ENCODE data around the gene NR3C2. TPM values are rescaled to one million over a fixed set of nuclear protein-coding genes. Genes with fewer than 3 reads are reported as not detected.

Gene NR3C2
- total RNA-seq, 1 donor from 2014 or later, result 31.4 TPM

DNA sequence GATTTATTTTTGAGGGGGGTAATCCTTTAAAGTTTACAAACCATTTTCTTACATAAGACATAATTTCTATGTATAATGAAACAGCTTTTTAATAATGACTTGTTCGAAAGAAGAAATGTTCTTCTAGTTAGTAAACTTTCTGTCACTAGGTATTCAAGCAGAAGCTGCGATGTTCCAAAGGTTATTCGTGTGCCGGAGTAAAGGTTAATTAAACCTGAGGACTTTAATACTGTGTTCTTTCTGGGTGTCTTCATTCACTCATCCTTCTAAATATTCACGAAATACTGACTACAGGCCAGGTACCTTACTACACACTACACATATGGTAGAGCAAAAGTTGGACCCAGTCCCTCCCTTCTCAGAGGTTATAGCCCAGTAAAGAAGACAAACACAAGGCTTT, 96.7 kb downstream of the NR3C2 start:
- intact Hi-C loops (cut with DNase I), result no loop called here
- H3K9me3 ChIP-seq, result no peaks in the 10 kb centered on the region
- DNase-seq (no peak), ATAC-seq (no peak)
- peaks cover 8% of the 10 kb centered on the region for H3K4me1 ChIP-seq
- no peak overlapping the region for H3K27ac ChIP-seq
- no peaks in the 10 kb centered on the region for H3K27me3 ChIP-seq (ENCODE audit: low read depth)
- no peak for TF ChIP-seq CTCF (IDR thresholded peaks at IDR 0.05)
- H3K36me3 ChIP-seq, result no peaks in the 10 kb centered on the region
- H3K4me3 ChIP-seq, result no peak overlapping the region

GRCh38 chr4:148344941-148345340, 97.3 kb downstream of the NR3C2 start:
- TF ChIP-seq CTCF (IDR thresholded peaks at IDR 0.05), result no peak
- no peaks in the 10 kb centered on the region for H3K36me3 ChIP-seq

DNA sequence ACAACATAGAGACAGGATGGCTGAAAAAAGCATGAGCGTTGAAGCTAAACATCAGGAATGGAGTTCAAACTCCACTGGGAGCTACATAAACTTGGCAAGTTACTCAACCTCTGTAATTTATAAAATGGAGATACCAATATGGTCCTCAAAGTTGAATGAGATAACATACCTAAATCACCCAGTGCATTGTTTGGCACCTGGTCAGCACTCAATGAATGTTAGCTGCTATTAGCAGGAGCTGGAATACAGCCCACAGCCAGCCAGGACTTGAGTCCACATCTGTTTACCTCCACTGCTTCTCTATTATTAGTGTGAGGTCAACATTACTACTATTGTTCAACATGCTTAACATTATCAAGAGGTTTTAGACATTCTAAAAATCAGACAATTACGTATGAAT, 97.9 kb downstream of the NR3C2 start:
- DNase-seq (no peak), ATAC-seq (no peak)
- H3K4me3 ChIP-seq, result no peak overlapping the region
- no peak overlapping the region for H3K27ac ChIP-seq
- H3K9me3 ChIP-seq, result peaks cover 3% of the 10 kb centered on the region
- no peak for TF ChIP-seq CTCF (IDR thresholded peaks at IDR 0.05)
- H3K36me3 ChIP-seq, result no peaks in the 10 kb centered on the region
- H3K27me3 ChIP-seq (ENCODE audit: low read depth), result no peaks in the 10 kb centered on the region
- peaks cover 8% of the 10 kb centered on the region for H3K4me1 ChIP-seq
- intact Hi-C loops (cut with DNase I), result no loop called here

More at GRCh38 chr4:148344941-148345340, 97.3 kb downstream of the NR3C2 start:
- H3K27ac ChIP-seq, result no peak overlapping the region
- peaks cover 8% of the 10 kb centered on the region for H3K4me1 ChIP-seq
- H3K27me3 ChIP-seq (ENCODE audit: low read depth), result no peaks in the 10 kb centered on the region
- intact Hi-C loops (cut with DNase I), result no loop called here
- ATAC-seq, result no peak
- no peak overlapping the region for H3K4me3 ChIP-seq
- peaks cover 2% of the 10 kb centered on the region for H3K9me3 ChIP-seq
- DNase-seq, result no peak

DNA sequence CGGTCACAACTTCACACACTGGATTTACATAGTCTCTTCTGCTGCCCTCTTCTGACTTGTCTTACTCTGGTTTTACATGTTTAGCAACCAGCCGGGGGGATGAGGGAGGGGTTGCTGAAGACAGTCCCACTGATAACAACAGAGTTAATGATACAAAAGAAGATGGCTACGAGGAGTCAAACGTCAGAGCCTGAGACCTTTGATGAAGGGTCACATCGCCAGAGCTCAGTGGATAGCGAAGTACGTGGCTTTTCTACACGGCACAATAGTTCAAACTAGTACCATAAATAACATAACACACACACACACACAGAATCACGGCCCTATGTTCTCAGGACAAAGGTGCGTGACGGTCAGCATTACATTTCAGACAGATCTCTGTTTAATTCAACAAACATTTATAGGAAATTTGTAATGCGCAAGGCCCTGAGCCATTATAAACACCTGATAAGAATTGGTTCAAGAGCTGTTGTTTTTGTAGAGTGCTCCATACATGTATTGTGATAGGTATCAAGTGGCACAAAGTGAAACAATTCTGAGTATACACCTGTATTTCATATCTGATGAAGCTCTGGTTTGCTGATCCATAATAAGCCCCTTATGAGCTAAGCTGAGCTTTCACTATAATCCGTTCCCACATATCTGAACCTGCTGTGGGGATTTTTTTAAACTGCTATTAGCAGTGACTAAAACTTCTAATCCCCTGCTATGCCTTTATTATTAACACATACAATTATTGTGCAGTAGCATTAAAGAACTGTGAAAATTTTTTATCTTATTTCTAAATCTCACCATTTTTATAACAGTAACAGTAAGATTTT, 100.0 kb downstream of the NR3C2 start:
- Histone ChIP-seq H3K36me3 (no peaks in the 10 kb centered on the region), H3K27me3 (ENCODE audit: low read depth) (no peaks in the 10 kb centered on the region), H3K9me3 (peaks cover 3% of the 10 kb centered on the region), H3K4me1 (peaks cover 8% of the 10 kb centered on the region), H3K27ac (no peak overlapping the region), H3K4me3 (no peak overlapping the region)
- peak in 1 of 2 donors; percentile 71 for ATAC-seq
- no peak for DNase-seq
- no peak for TF ChIP-seq CTCF (IDR thresholded peaks at IDR 0.05)
- intact Hi-C loops (cut with DNase I), result no loop called here

- H3K4me3 ChIP-seq, result no peak overlapping the region
- no peak for ATAC-seq
- no peaks in the 10 kb centered on the region for H3K27me3 ChIP-seq (ENCODE audit: low read depth)
- DNase-seq, result no peak
- H3K36me3 ChIP-seq, result no peaks in the 10 kb centered on the region
- H3K27ac ChIP-seq, result no peak overlapping the region
- intact Hi-C loops (cut with DNase I), result no loop called here
- no peak for TF ChIP-seq CTCF (IDR thresholded peaks at IDR 0.05)
- no peaks in the 10 kb centered on the region for H3K4me1 ChIP-seq
- H3K9me3 ChIP-seq, result peaks cover 3% of the 10 kb centered on the region
Measured at GRCh38 chr4:148335133-148335532, 107.1 kb downstream of the NR3C2 start.

Data from lower lobe of right lung (tissue), 2 donors.